GM23248 (cell line): Measurements from ENCODE around the gene S1PR5. TPM values are rescaled to one million over a fixed set of nuclear protein-coding genes. Genes with fewer than 3 reads are reported as not detected.
A peak's percentile ranks its signal among the peaks of the same experiment; 100 is the strongest.

ENCODE experiments used
- DNase-seq: peaks from one replicate; pipeline ENCODE4 v3.0.0-alpha.2; 2015
- H2AFZ ChIP-seq: fragments of 200-600 bp; sonication (generic); 2 replicates; pipeline ENCODE4 v1.6.1; 2016; ENCODE audit warnings: antibody characterized with exemption
- H3F3A ChIP-seq: fragments of 200-600 bp; sonication (generic); 2 replicates; pipeline ENCODE4 v1.6.1; 2016; ENCODE audit warnings: mild to moderate bottlenecking, antibody characterized with exemption, mixed run types; ENCODE audit not compliant: insufficient read depth
- H3K27ac ChIP-seq: fragments of 200-600 bp; sonication (generic); 2 replicates; pipeline ENCODE4 v1.5.1; 2016; ENCODE audit warnings: mild to moderate bottlenecking
- H3K27me3 ChIP-seq: fragments of 200-600 bp; sonication (generic); replicated peaks from 2 replicates; pipeline ENCODE4 v1.6.1; 2016; ENCODE audit warnings: mild to moderate bottlenecking; ENCODE audit not compliant: insufficient read depth
- H3K36me3 ChIP-seq: fragments of 200-600 bp; sonication (generic); 2 replicates; pipeline ENCODE4 v1.6.1; 2016; ENCODE audit warnings: low read depth, mild to moderate bottlenecking
- H3K4me1 ChIP-seq: fragments of 200-600 bp; sonication (generic); 2 replicates; pipeline ENCODE4 v1.6.1; 2016; ENCODE audit warnings: mild to moderate bottlenecking; ENCODE audit not compliant: insufficient read depth
- H3K4me2 ChIP-seq: fragments of 200-600 bp; sonication (generic); one replicate; pipeline ENCODE4 v1.6.1; 2016; ENCODE audit warnings: mild to moderate bottlenecking; ENCODE audit not compliant: unreplicated experiment
- H3K4me3 ChIP-seq: fragments of 200-600 bp; sonication (generic); 2 replicates; pipeline ENCODE4 v1.5.1; 2016; ENCODE audit warnings: mild to moderate bottlenecking
- H3K79me2 ChIP-seq: fragments of 200-600 bp; sonication (generic); 2 replicates; pipeline ENCODE4 v1.6.1; 2016; ENCODE audit warnings: mild to moderate bottlenecking; ENCODE audit not compliant: insufficient read depth
- H3K9ac ChIP-seq: fragments of 200-600 bp; sonication (generic); 2 replicates; pipeline ENCODE4 v1.6.1; 2016; ENCODE audit warnings: mild to moderate bottlenecking
- H3K9me2 ChIP-seq: fragments of 200-600 bp; sonication (generic); 2 replicates; pipeline ENCODE4 v1.6.1; 2016; ENCODE audit warnings: mixed run types, mild to moderate bottlenecking, moderate library complexity; ENCODE audit not compliant: insufficient read depth
- H3K9me3 ChIP-seq: fragments of 200-600 bp; sonication (generic); one replicate; pipeline ENCODE4 v1.6.1; 2017; ENCODE audit warnings: low read depth
- H4K20me1 ChIP-seq: fragments of 200-600 bp; sonication (generic); 2 replicates; pipeline ENCODE4 v1.6.0; 2016; ENCODE audit not compliant: insufficient read depth
- EZH2 ChIP-seq: fragments of 200-600 bp; sonication (generic); IDR thresholded peaks from 2 replicates; pipeline ENCODE4 v1.6.1; 2018; ENCODE audit warnings: antibody characterized with exemption, mild to moderate bottlenecking; ENCODE audit not compliant: insufficient read depth, poor library complexity, severe bottlenecking
- EZH2phosphoT487 ChIP-seq: fragments of 200-600 bp; sonication (generic); IDR thresholded peaks from 2 replicates; pipeline ENCODE4 v1.6.1; 2018; ENCODE audit warnings: antibody characterized with exemption, moderate library complexity, mild to moderate bottlenecking, low read depth; ENCODE audit not compliant: insufficient read depth
- WGBS, 2 experiments: methylation state at CpG; one replicate each; pipeline ENCODE4 v1.1.6; 2015 to 2017; ENCODE audit warnings: low lambda C conversion rate in 2 of 2, low coverage in 1 of 2; ENCODE audit errors: missing lambda C conversion rate in 2 of 2; 5-methylcytosine and 5-hydroxymethylcytosine counted together
- in situ Hi-C: fragments of 300-500 bp; cut with MboI; formaldehyde crosslinking; loops from 2 replicates; pipeline ENCODE4 v1.15.0; 2020
- microRNA counts: library from miRNA; unstranded; fragments of <30 nt; microRNA quantifications from one replicate; lab custom pipeline; 2016
- microRNA-seq: library from miRNA; unstranded; fragments of <30 nt; microRNA quantifications from one replicate; pipeline ENCODE4, GENCODE V29; 2016; ENCODE audit warnings: borderline number of aligned reads
- polyA plus RNA-seq: library from polyadenylated mRNA; unstranded; fragments of >200 nt; fragmentation: Nextera tagmentation; extraction: Ambion mirVana; gene quantifications from 2 replicates; pipeline ENCODE4 v1.2.1, GENCODE V29; 2016
- small RNA-seq: library from RNA; depleted of rRNA; stranded (forward); fragments of <200 nt; gene quantifications from one replicate; pipeline ENCODE3, GENCODE V24; 2014; ENCODE audit warnings: low read depth, low replicate concordance
- total RNA-seq: library from RNA; depleted of rRNA; stranded (reverse); fragments of >200 nt; shearing (Covaris generic); gene quantifications from 2 replicates; pipeline ENCODE4 v1.2.3, GENCODE V29; 2014; rRNA removed

The S1PR5 gene
- total and polyA plus RNA-seq, 2 experiments from 2014 or later = 1.6 to 1.8 TPM

DNA sequence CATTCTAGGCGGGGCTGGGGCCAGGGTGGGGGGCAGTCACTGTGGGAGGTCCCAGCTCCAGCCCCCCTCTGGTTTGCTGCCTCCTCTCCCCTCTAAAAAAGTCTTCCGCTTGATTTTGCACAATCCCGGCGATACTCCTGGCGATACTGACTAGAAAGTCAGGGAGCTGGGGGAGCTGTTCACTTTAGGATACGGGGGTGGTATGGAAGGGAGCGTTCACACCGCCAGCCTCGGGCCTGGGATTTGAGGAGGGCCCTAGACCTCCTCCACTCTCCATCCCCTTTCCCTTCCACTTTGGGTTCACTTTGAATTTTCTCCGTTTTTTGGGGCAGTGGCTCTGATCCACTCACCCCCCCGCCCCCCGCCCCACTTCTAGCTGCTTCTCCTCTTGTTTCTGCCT, 49.1 kb downstream of the S1PR5 start:
- H3K4me1 ChIP-seq = no peaks in the 10 kb centered on the region
- H2AFZ ChIP-seq = no peak overlapping the region
- H3K9ac ChIP-seq = no peak overlapping the region
- DNase-seq = no peak
- no peak overlapping the region for H3K4me2 ChIP-seq
- no peaks in the 10 kb centered on the region for H3K9me2 ChIP-seq
- H3K9me3 ChIP-seq = no peaks in the 10 kb centered on the region
- H4K20me1 ChIP-seq = no peaks in the 10 kb centered on the region
- no peaks in the 10 kb centered on the region for H3K79me2 ChIP-seq
- H3K36me3 ChIP-seq = peaks cover 4% of the 10 kb centered on the region; the same call in 1 of the 2 replicates
- no peak for TF ChIP-seq EZH2
- no peak for TF ChIP-seq EZH2phosphoT487
- H3K27me3 ChIP-seq = no peaks in the 10 kb centered on the region
- H3F3A ChIP-seq = no peaks in the 10 kb centered on the region
- in situ Hi-C loops = no loop called here
- 86% methylated on average over 9 to 12 of the region's 12 CpGs for WGBS, 2 experiments
- H3K27ac ChIP-seq = no peak overlapping the region
- no peak overlapping the region for H3K4me3 ChIP-seq

- in situ Hi-C loops = no loop called here
- Histone ChIP-seq H3K79me2 (no peaks in the 10 kb centered on the region), H2AFZ (no peak overlapping the region), H3K4me2 (no peak overlapping the region), H3K9me3 (no peaks in the 10 kb centered on the region), H3K36me3 (peaks cover 4% of the 10 kb centered on the region; the same call in 1 of the 2 replicates), H3K9ac (no peak overlapping the region), H3F3A (no peaks in the 10 kb centered on the region), H3K4me1 (no peaks in the 10 kb centered on the region), H3K4me3 (no peak overlapping the region), H3K27ac (no peak overlapping the region), H4K20me1 (no peaks in the 10 kb centered on the region), H3K9me2 (no peaks in the 10 kb centered on the region), H3K27me3 (no peaks in the 10 kb centered on the region)
- 88 to 90% methylated on average over 20 of the region's 20 CpGs for WGBS, 2 experiments
- no peak for DNase-seq
- TF ChIP-seq EZH2 (no peak), EZH2phosphoT487 (no peak)
Observed at GRCh38 chr19:10467104-10467706, 50.0 kb downstream of the S1PR5 start.

DNA sequence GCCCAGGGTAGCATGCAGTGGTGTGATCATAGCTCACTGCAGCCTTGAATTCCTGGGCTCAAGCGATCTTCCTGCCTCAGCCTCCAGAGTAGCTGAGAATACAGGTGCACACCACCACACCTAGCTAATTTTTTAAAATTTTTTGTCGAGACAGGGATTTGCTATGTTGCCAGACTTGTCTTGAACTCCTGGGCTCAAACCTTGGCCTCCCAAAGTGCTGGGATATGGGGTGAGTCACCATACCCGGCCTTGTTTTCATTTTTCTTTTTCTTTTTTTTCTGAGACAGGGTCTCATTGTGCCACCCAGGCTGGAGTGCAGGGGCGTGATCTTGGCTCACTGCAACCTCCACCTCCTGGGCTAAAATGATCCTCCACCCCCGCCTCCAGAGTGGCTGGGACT, 52.8 kb downstream of the S1PR5 start:
- H3K9ac ChIP-seq = no peak overlapping the region
- H3K79me2 ChIP-seq = no peaks in the 10 kb centered on the region
- no peaks in the 10 kb centered on the region for H3K9me2 ChIP-seq
- H4K20me1 ChIP-seq = no peaks in the 10 kb centered on the region
- H3K27ac ChIP-seq = no peak overlapping the region
- no peak overlapping the region for H3K4me2 ChIP-seq
- H3K36me3 ChIP-seq = peaks cover 4% of the 10 kb centered on the region; the same call in 1 of the 2 replicates
- no peaks in the 10 kb centered on the region for H3K27me3 ChIP-seq
- WGBS, 2 experiments = 69 to 72% methylated on average over 4 to 5 of the region's 5 CpGs
- no peaks in the 10 kb centered on the region for H3K4me1 ChIP-seq
- TF ChIP-seq EZH2 = no peak
- TF ChIP-seq EZH2phosphoT487 = no peak
- H3K4me3 ChIP-seq = no peak overlapping the region
- DNase-seq = no peak
- no peaks in the 10 kb centered on the region for H3K9me3 ChIP-seq
- in situ Hi-C loops = no loop called here
- H3F3A ChIP-seq = no peaks in the 10 kb centered on the region
- H2AFZ ChIP-seq = no peak overlapping the region

MicroRNA genes within 50 kb of the gene (microRNA counts, 767-probe panel; counts per million panel counts)
- 447 counts per million, percentile 86 among the panel's probes with 10 or more counts for microRNA hsa-miR-1238 (lab: Ali Mortazavi, UCI)

Small RNAs within 50 kb of the gene (microRNA-seq; reads per million reads assigned to microRNA genes)
- gene MIR1238 = not detected

Small RNAs within 50 kb of the gene (small RNA-seq; reads per million reads assigned to genes)
- gene MIR1238 = not detected
- gene RNU7-140P = not detected

Other genes with a start within 250 kb of the S1PR5 start
- gene ICAM1, start 246.3 kb downstream of the S1PR5 start, total RNA-seq = 21.6 and 22.3 TPM in 2 replicates
- gene ICAM1, start 246.3 kb downstream of the S1PR5 start, polyA plus RNA-seq = 23.6 and 24.4 TPM in 2 replicates
- gene ICAM4, start 230.5 kb downstream of the S1PR5 start, total RNA-seq = 1.1 and 3.7 TPM in 2 replicates
- gene ICAM4, start 230.5 kb downstream of the S1PR5 start, polyA plus RNA-seq = 0.44 and 1.3 TPM in 2 replicates
- 45.4 and 48.7 TPM in 2 replicates for gene ICAM5, start 227.5 kb downstream of the S1PR5 start, total RNA-seq
- 8.8 and 9.8 TPM in 2 replicates for gene ICAM5, start 227.5 kb downstream of the S1PR5 start, polyA plus RNA-seq
- gene ZGLP1, start 207.6 kb downstream of the S1PR5 start, total RNA-seq = 1.8 and 2.5 TPM in 2 replicates
- gene ZGLP1, start 207.6 kb downstream of the S1PR5 start, polyA plus RNA-seq = 1.4 and 1.8 TPM in 2 replicates
- 46.6 and 50.2 TPM in 2 replicates for gene FDX2, start 201.4 kb downstream of the S1PR5 start, total RNA-seq
- 48.9 and 49.2 TPM in 2 replicates for gene FDX2, start 201.4 kb downstream of the S1PR5 start, polyA plus RNA-seq
- gene RAVER1, start 183.9 kb downstream of the S1PR5 start, total RNA-seq = 23.0 and 27.1 TPM in 2 replicates
- gene RAVER1, start 183.9 kb downstream of the S1PR5 start, polyA plus RNA-seq = 28.7 and 29.2 TPM in 2 replicates
- gene ICAM3, start 177.8 kb downstream of the S1PR5 start, total RNA-seq = 3.4 and 8.6 TPM in 2 replicates
- gene ICAM3, start 177.8 kb downstream of the S1PR5 start, polyA plus RNA-seq = 23.1 and 23.4 TPM in 2 replicates
- 64.1 and 85.5 TPM in 2 replicates for gene TYK2, start 136.9 kb downstream of the S1PR5 start, total RNA-seq
- 54.3 and 60.4 TPM in 2 replicates for gene TYK2, start 136.9 kb downstream of the S1PR5 start, polyA plus RNA-seq
- 268 and 301 TPM in 2 replicates for gene CDC37, start 113.9 kb downstream of the S1PR5 start, total RNA-seq
- 288 and 291 TPM in 2 replicates for gene CDC37, start 113.9 kb downstream of the S1PR5 start, polyA plus RNA-seq
- 2.4 and 4.7 TPM in 2 replicates for gene PDE4A, start 96.9 kb downstream of the S1PR5 start, total RNA-seq
- 15.9 and 17.4 TPM in 2 replicates for gene PDE4A, start 96.9 kb downstream of the S1PR5 start, polyA plus RNA-seq
- gene KEAP1, start 14.1 kb downstream of the S1PR5 start, total RNA-seq = 93.2 and 99.5 TPM in 2 replicates
- 74.4 and 81.5 TPM in 2 replicates for gene KEAP1, start 14.1 kb downstream of the S1PR5 start, polyA plus RNA-seq
- 12.4 and 18.0 TPM in 2 replicates for gene ATG4D, start 26.5 kb upstream of the S1PR5 start, total RNA-seq
- 6.2 and 6.3 TPM in 2 replicates for gene ATG4D, start 26.5 kb upstream of the S1PR5 start, polyA plus RNA-seq
- 10.5 and 11.3 TPM in 2 replicates for gene KRI1, start 48.6 kb upstream of the S1PR5 start, total RNA-seq
- gene KRI1, start 48.6 kb upstream of the S1PR5 start, polyA plus RNA-seq = 14.9 and 15.1 TPM in 2 replicates
- 7.8 and 8.5 TPM in 2 replicates for gene CDKN2D, start 51.5 kb upstream of the S1PR5 start, total RNA-seq
- gene CDKN2D, start 51.5 kb upstream of the S1PR5 start, polyA plus RNA-seq = 10.7 and 11.7 TPM in 2 replicates
- gene AP1M2, start 69.9 kb upstream of the S1PR5 start, total RNA-seq = not detected in 2 replicates
- not detected in 2 replicates for gene AP1M2, start 69.9 kb upstream of the S1PR5 start, polyA plus RNA-seq
- 17.4 and 41.1 TPM in 2 replicates for gene SLC44A2, start 108.1 kb upstream of the S1PR5 start, total RNA-seq
- 44.5 and 48.6 TPM in 2 replicates for gene SLC44A2, start 108.1 kb upstream of the S1PR5 start, polyA plus RNA-seq
- gene ILF3, start 136.9 kb upstream of the S1PR5 start, total RNA-seq = 75.5 and 93.2 TPM in 2 replicates
- gene ILF3, start 136.9 kb upstream of the S1PR5 start, polyA plus RNA-seq = 80.1 and 81.6 TPM in 2 replicates
- gene QTRT1, start 184.0 kb upstream of the S1PR5 start, total RNA-seq = 33.2 and 42.2 TPM in 2 replicates
- gene QTRT1, start 184.0 kb upstream of the S1PR5 start, polyA plus RNA-seq = 42.7 and 49.0 TPM in 2 replicates
- gene DNM2, start 200.6 kb upstream of the S1PR5 start, total RNA-seq = 47.2 and 48.9 TPM in 2 replicates
- gene DNM2, start 200.6 kb upstream of the S1PR5 start, polyA plus RNA-seq = 58.7 and 60.5 TPM in 2 replicates